Mucosa of descending colon (tissue), 3 donors: ENCODE data around the gene MLH3. TPM values are rescaled to one million over a fixed set of nuclear protein-coding genes. Genes with fewer than 3 reads are reported as not detected.

Experiments used
- ATAC-seq: fragments of 200-7000 bp; cut with Tn5 transposase; one replicate; pipeline ENCODE4 v1.9.1; 2020; ENCODE audit warnings: mild to moderate bottlenecking, moderate library complexity
- DNase-seq, 3 donors: peaks; one replicate each; pipeline ENCODE4 v3.0.0-alpha.2; 2020
- H3K36me3 ChIP-seq: fragments of 200-600 bp; one replicate; pipeline ENCODE4 v1.8.0; 2021; ENCODE audit warnings: low read depth, mild to moderate bottlenecking
- H3K4me1 ChIP-seq: fragments of 200-600 bp; one replicate; pipeline ENCODE4 v1.8.0; 2021; ENCODE audit warnings: low read depth, mild to moderate bottlenecking
- H3K4me3 ChIP-seq: fragments of 200-600 bp; one replicate; pipeline ENCODE4 v1.8.0; 2021; ENCODE audit warnings: mild to moderate bottlenecking
- H3K9me3 ChIP-seq: fragments of 200-600 bp; one replicate; pipeline ENCODE4 v1.8.0; 2021; ENCODE audit warnings: mild to moderate bottlenecking
- intact Hi-C, 2 donors: fragments of 100-400 bp; cut with DNase I in 1 of 2; cut with micrococcal nuclease in 1 of 2; formaldehyde crosslinking; loops; one replicate each; pipeline versions ENCODE4 v1.11.0 to v1.11.1; 2022; cut with DNase I, micrococcal nuclease
- long read RNA-seq, 2 donors: library from polyadenylated mRNA; unstranded; transcript quantifications; one replicate each; pipeline ENCODE4 v2.0.0, GENCODE V29; 2019 to 2021
- total RNA-seq, 3 donors: library from RNA; stranded (reverse); fragmentation: NEBNext Ultra II Directional in 2 of 3; extraction: Animal tissue kit (Norgen Biotek cat#: 25700) in 2 of 3; gene quantifications; one replicate each; pipeline versions ENCODE4 v1.2.1 to v1.2.4, GENCODE V29; 2021 to 2023
- TF ChIP-seq, protein P1 (sequence below): fragments of 200-600 bp; IDR thresholded peaks from one replicate; pipeline ENCODE4 v1.8.0; 2022; ENCODE audit warnings: antibody characterized with exemption, mild to moderate bottlenecking
- donor health status: DM: no; HTN: no; CAD: no; lungs with moderate emphysema.
- donor health status: DM: no; HTN: no; CAD: no.
- donor health status: DM: no; HTN: yes; CAD: no.

Gene MLH3
- 10 to 100 TPM; 22.2 to 40.8 (median 26.2) TPM for total RNA-seq
- long read RNA-seq, donor 1, full-length matches to known transcripts, result 4 of 8 reads
- long read RNA-seq, donor 1, partial matches to known transcripts, result 2 of 8 reads
- long read RNA-seq, donor 1, other reads (novel, unspliced or antisense), result 2 of 8 reads
- long read RNA-seq, donor 2, partial matches to known transcripts, result 1 of 3 reads
- long read RNA-seq, donor 2, other reads (novel, unspliced or antisense), result 1 of 3 reads

DNA sequence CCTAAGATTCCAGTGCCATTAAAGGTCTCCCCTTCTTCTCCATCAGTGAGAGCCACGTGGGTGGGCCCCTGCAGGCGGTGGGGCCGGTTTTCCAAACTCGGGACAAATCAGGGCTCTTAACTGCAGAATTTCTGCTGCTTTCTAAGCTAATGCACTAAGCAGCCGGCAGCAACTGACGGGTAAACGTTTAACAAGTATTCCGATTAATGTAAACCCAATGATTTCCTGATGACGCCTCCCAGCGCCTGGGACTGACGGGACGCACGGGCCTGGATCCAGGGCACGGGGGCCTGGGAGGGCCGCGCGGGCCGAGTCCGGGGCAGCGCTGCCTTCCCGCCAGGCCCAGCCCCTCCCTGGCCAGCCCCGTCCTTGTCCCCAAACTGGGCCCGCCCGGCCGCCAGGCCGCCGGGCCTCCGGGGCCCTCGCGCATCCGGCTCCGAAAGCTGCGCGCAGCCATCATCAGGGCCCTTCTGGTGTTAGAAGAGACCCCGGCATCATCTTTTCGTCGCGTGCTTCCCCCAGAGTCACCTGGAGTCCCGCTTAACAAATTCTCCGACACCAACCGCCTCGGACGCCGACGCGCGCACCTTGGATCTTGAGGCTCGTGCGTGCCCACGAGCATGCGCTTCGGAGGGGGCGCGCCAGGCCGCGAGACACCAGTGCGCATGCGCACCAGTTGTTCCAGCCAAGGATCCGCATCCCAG is at the start of gene MLH3:
MLH3 (minus strand) TSS at position 616 of the 704 bp plus-strand sequence. CDS start 1,812 bp downstream, outside the sequence.
- H3K9me3 ChIP-seq, result no peaks in the 10 kb centered on the region
- TF ChIP-seq, protein P1, sequence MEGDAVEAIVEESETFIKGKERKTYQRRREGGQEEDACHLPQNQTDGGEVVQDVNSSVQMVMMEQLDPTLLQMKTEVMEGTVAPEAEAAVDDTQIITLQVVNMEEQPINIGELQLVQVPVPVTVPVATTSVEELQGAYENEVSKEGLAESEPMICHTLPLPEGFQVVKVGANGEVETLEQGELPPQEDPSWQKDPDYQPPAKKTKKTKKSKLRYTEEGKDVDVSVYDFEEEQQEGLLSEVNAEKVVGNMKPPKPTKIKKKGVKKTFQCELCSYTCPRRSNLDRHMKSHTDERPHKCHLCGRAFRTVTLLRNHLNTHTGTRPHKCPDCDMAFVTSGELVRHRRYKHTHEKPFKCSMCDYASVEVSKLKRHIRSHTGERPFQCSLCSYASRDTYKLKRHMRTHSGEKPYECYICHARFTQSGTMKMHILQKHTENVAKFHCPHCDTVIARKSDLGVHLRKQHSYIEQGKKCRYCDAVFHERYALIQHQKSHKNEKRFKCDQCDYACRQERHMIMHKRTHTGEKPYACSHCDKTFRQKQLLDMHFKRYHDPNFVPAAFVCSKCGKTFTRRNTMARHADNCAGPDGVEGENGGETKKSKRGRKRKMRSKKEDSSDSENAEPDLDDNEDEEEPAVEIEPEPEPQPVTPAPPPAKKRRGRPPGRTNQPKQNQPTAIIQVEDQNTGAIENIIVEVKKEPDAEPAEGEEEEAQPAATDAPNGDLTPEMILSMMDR, result no peak
- H3K4me3 ChIP-seq, result peak within 1 kb of the TSS; percentile 24
- H3K4me1 ChIP-seq, result peaks cover 14% of the 10 kb centered on the region
- ATAC-seq (peak; percentile 95), DNase-seq (peak; percentile 87 to 92 (median 88))
- intact Hi-C loops, result no loop called here
- H3K36me3 ChIP-seq, result no peaks in the 10 kb centered on the region

DNA sequence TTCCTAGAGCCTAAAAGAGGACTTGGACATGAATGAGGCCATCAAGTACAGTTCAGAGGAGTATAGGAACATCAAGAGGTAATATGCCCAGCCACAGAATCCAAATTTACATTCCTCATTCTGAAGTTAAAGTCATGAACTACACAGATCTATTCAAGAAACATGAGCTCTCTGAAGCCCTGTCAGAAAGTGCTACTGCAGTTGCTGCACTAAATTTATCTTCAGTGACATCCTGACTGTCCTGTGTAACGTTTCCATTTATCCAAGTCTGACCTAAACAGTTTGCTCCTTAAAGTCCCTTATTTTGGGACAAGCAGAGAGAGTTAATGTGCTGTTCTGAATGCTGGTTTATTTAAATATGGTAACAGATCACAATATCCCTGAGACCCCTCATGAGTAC is 47.4 kb upstream of the MLH3 start:
- no peak for DNase-seq
- TF ChIP-seq, protein P1, result no peak
- H3K4me3 ChIP-seq, result no peak overlapping the region
- no peaks in the 10 kb centered on the region for H3K36me3 ChIP-seq
- intact Hi-C loops, result no loop called here
- H3K9me3 ChIP-seq, result no peaks in the 10 kb centered on the region
- ATAC-seq, result no peak
- no peaks in the 10 kb centered on the region for H3K4me1 ChIP-seq

DNA sequence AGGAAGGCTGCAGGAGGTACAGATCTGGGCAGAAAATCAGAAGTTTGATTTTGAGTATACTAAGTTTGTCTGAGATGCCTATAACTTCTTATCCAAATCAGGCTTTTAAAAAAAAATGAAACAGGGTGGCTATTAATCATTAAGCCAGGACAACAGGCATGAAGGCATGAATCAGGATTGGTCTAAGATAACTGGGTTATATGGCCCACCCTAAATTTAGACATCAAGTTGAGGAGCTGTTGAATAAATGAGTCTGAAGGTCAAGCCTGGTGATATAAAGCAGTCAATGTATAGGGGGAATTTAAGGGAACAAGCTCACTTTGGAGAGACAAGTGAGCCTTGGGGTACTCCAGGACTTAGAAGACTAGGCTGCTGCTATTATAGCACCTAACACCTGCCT is 46.9 kb upstream of the MLH3 start:
- H3K36me3 ChIP-seq, result no peaks in the 10 kb centered on the region
- intact Hi-C loops, result no loop called here
- DNase-seq, result no peak
- H3K9me3 ChIP-seq, result no peaks in the 10 kb centered on the region
- H3K4me1 ChIP-seq, result no peaks in the 10 kb centered on the region
- ATAC-seq, result peak; percentile 53
- TF ChIP-seq, protein P1, result no peak
- no peak overlapping the region for H3K4me3 ChIP-seq

DNA sequence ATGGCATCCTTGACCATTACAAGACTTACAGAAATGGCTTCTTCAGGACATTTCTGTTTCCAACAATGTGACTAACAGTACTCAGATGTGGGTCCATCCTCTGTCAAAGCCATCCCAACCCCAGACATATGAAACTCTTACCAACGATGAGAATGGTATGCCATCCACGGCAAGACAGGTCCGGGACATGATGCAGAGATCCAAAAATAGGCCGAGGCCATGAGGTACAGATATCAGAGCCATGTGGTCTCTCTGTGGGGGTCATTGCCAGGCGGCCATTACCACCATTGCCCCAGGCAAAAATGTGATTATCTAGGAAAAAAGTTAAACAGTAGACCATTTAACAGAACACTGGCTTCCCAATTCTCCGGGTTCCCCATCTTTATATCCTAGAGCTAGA is 45.7 kb upstream of the MLH3 start:
- ATAC-seq (no peak), DNase-seq (no peak)
- H3K4me3 ChIP-seq, result no peak overlapping the region
- H3K4me1 ChIP-seq, result no peaks in the 10 kb centered on the region
- H3K9me3 ChIP-seq, result no peaks in the 10 kb centered on the region
- intact Hi-C loops, result no loop called here
- TF ChIP-seq, protein P1, result no peak
- H3K36me3 ChIP-seq, result no peaks in the 10 kb centered on the region

DNA sequence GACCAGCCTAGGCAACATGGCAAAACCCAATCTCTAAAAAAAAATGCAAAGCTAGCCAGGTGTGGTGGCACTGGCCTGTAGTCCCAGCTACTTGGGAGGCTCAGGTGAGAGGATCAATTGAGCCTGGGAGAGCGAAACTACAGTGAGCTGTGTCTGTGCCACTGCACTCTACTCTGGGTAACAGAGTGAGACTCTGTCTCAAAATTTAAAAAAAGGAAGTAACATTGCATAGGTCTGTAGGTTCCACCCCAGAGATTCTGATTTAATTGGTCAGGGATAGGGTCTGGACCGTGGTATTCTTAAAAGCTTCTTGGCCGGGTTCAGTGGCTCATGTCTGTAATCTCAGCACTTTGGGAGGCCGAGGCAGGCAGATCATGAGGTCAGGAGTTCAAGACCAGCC is 44.4 kb upstream of the MLH3 start:
- no peak for DNase-seq
- Histone ChIP-seq H3K36me3 (no peaks in the 10 kb centered on the region), H3K4me3 (no peak overlapping the region), H3K9me3 (no peaks in the 10 kb centered on the region), H3K4me1 (no peaks in the 10 kb centered on the region)
- no peak for ATAC-seq
- TF ChIP-seq, protein P1, result no peak
- intact Hi-C loops, result no loop called here
